K562 (cell line): ENCODE results near the gene CCDC85C. TPM values are rescaled to one million over a fixed set of nuclear protein-coding genes. Genes with fewer than 3 reads are reported as not detected.

ENCODE experiments used
- ATAC-seq: fragments of 200-7000 bp; cut with Tn5 transposase; 3 replicates; pipeline ENCODE4 v1.9.1; 2020; ENCODE audit warnings: moderate library complexity
- BruUV-seq: library from RNA; stranded (reverse); fragments of 400-500 nt; replicated peaks from 2 replicates; lab custom pipeline; 2021; lab: Mats Ljungman, UMichigan
- CTCF ChIA-PET: fragments of 300-600 bp; formaldehyde crosslinking; extraction: SDS; loops from one replicate; lab custom pipeline; 2021; ENCODE audit warnings: low intra/inter-chr PET ratio; lab: Yijun Ruan, JAX
- POLR2A ChIA-PET: fragments of 300-600, 350-650 bp; sonication (Branson Sonifier 250); formaldehyde crosslinking; extraction: SDS; loops from one replicate; lab custom pipeline; 2021; ENCODE audit warnings: antibody characterized with exemption, inconsistent platforms; lab: Yijun Ruan, JAX
- DNase-seq, 4 experiments: peaks; one replicate each; pipeline versions ENCODE4 v3.0.0 to v3.0.0-alpha.2; 2011 to 2018; ENCODE audit warnings: low spot score in 3 of 4, mixed read lengths in 3 of 4; ENCODE audit errors: extremely low read depth in 1 of 4
- FAIRE-seq: peaks from 2 replicates; lab custom pipeline; 2011; peaks lifted over from hg19 to GRCh38; lab: Jason Lieb, UNC
- H2AFZ ChIP-seq: 2 replicates; pipeline ENCODE4 v1.6.0; 2011; ENCODE audit warnings: low read depth, low read length, control low read depth, inconsistent platforms
- H3K27ac ChIP-seq: fragments of 200-600 bp; 3 replicates; pipeline ENCODE4 v1.8.0; 2011; ENCODE audit warnings: low read depth, mild to moderate bottlenecking, control low read depth, inconsistent platforms, low read length, moderate library complexity, mixed read lengths; ENCODE audit errors: extremely low read depth
- H3K27me3 ChIP-seq, 2 experiments: fragments of 300-600 bp in 1 of 2; 2 replicates in 1 of 2; 3 replicates in 1 of 2; pipeline versions ENCODE4 v1.6.0 to v1.8.0; 2011; ENCODE audit warnings: inconsistent platforms in 2 of 2, low read length in 2 of 2, mild to moderate bottlenecking in 1 of 2, mixed read lengths in 1 of 2, moderate library complexity in 1 of 2; ENCODE audit not compliant: control insufficient read depth in 2 of 2, insufficient read depth in 2 of 2
- H3K36me3 ChIP-seq: fragments of 300-600 bp; 3 replicates; pipeline ENCODE4 v1.8.0; 2011; ENCODE audit warnings: mild to moderate bottlenecking, low read length, inconsistent platforms; ENCODE audit not compliant: control insufficient read depth, insufficient read depth
- H3K4me1 ChIP-seq, 2 experiments: fragments of 200-600 bp in 1 of 2; replicated peaks in 1 of 2; 2 replicates in 1 of 2; 3 replicates in 1 of 2; pipeline versions ENCODE4 v1.5.1 to v1.8.0; 2011; ENCODE audit warnings: inconsistent platforms in 2 of 2, low read length in 2 of 2, mild to moderate bottlenecking in 1 of 2, mixed read lengths in 1 of 2, moderate library complexity in 1 of 2; ENCODE audit not compliant: control insufficient read depth in 2 of 2, insufficient read depth in 2 of 2
- H3K4me2 ChIP-seq: 2 replicates; pipeline ENCODE4 v1.6.1; 2011; ENCODE audit warnings: low read length, control low read depth, inconsistent platforms, mixed read lengths; ENCODE audit not compliant: insufficient read depth
- H3K4me3 ChIP-seq: fragments of 200-600 bp; sonication (generic), shearing (Covaris generic); 2 replicates; pipeline ENCODE4 v1.5.1; 2016; ENCODE audit warnings: control low read depth, inconsistent platforms
- H3K79me2 ChIP-seq: fragments of 200-600 bp; 3 replicates; pipeline ENCODE4 v1.8.0; 2011; ENCODE audit warnings: low read length, inconsistent platforms; ENCODE audit not compliant: control insufficient read depth, insufficient read depth
- H3K9ac ChIP-seq, 2 experiments: 2 replicates each; pipeline versions ENCODE4 v1.6.0 to v1.6.1; 2011; ENCODE audit warnings: low read depth in 2 of 2, low read length in 2 of 2, control low read depth in 1 of 2, inconsistent platforms in 1 of 2, mild to moderate bottlenecking in 1 of 2, mixed read lengths in 1 of 2; ENCODE audit not compliant: insufficient read depth in 1 of 2
- H3K9me1 ChIP-seq: one replicate; pipeline ENCODE4 v1.6.0; 2011; ENCODE audit warnings: inconsistent platforms, mild to moderate bottlenecking, low read length, moderate library complexity; ENCODE audit not compliant: control insufficient read depth, insufficient read depth
- H3K9me3 ChIP-seq: replicated peaks from 2 replicates; pipeline ENCODE4 v1.5.1; 2011; ENCODE audit warnings: low read depth, low read length, inconsistent platforms; ENCODE audit not compliant: control insufficient read depth, insufficient read depth
- H4K20me1 ChIP-seq: replicated peaks from 2 replicates; pipeline ENCODE4 v1.6.1; 2011; ENCODE audit warnings: low read length, inconsistent platforms, mixed read lengths; ENCODE audit not compliant: control insufficient read depth, insufficient read depth
- ARID1B ChIP-seq: fragments of 450-650 bp; IDR thresholded peaks from 2 replicates; pipeline ENCODE4 v1.6.1; 2016; ENCODE audit warnings: antibody characterized with exemption, mild to moderate bottlenecking, inconsistent platforms
- BACH1 ChIP-seq: fragments of 200-800 bp; sonication (Bioruptor generic); IDR thresholded peaks from 2 replicates; pipeline ENCODE4 v1.6.1; 2016; ENCODE audit warnings: missing genetic modification characterization, missing compliant biosample characterization
- CHD4 ChIP-seq: fragments of 200-600 bp; sonication (generic); IDR thresholded peaks from 3 replicates; pipeline ENCODE4 v1.6.1; 2012; ENCODE audit warnings: low read depth, mild to moderate bottlenecking, mixed read lengths, low read length, inconsistent platforms; ENCODE audit not compliant: insufficient read depth, insufficient replicate concordance, poor library complexity, severe bottlenecking
- ESRRB ChIP-seq: fragments of 250-450 bp; sonication (Bioruptor Pico); IDR thresholded peaks from 2 replicates; pipeline ENCODE4 v1.5.0; 2020; ENCODE audit warnings: mild to moderate bottlenecking, moderate library complexity, borderline replicate concordance
- JUNB ChIP-seq: fragments of 450-650 bp; formaldehyde crosslinking; conservative IDR thresholded peaks from 2 replicates; pipeline ENCODE4 v1.4.0; 2020; ENCODE audit warnings: mild to moderate bottlenecking
- PPARD ChIP-seq: fragments of 250-450 bp; sonication (Bioruptor Pico); IDR thresholded peaks from 2 replicates; pipeline ENCODE4 v1.8.0; 2022; ENCODE audit warnings: inconsistent platforms, mild to moderate bottlenecking, moderate library complexity
- RUNX1 ChIP-seq: sonication (generic); IDR thresholded peaks from 2 replicates; pipeline ENCODE4 v1.6.1; 2016; ENCODE audit warnings: antibody characterized with exemption, low read depth
- SMARCE1 ChIP-seq: fragments of 450-650 bp; IDR thresholded peaks from 2 replicates; pipeline ENCODE4 v1.7.1; 2016; ENCODE audit warnings: mild to moderate bottlenecking
- ZNF175 ChIP-seq: fragments of 200-800 bp; sonication (Bioruptor generic); IDR thresholded peaks from 2 replicates; pipeline ENCODE4 v1.6.1; 2016; ENCODE audit warnings: low read depth, mild to moderate bottlenecking, missing genetic modification characterization, missing compliant biosample characterization
- WGBS: fragments of 100-300 bp; shearing (Covaris generic); methylation state at CpG from one replicate; pipeline ENCODE4 v1.1.6; 2016; ENCODE audit warnings: low coverage, mixed read lengths; ENCODE audit not compliant: insufficient coverage; ENCODE audit errors: missing lambda C conversion rate; 5-methylcytosine and 5-hydroxymethylcytosine counted together
- in situ Hi-C: fragments of 300-500 bp; cut with MboI; formaldehyde crosslinking; loops from 4 replicates; pipeline ENCODE4 v1.15.0; 2018; ENCODE audit warnings: inconsistent platforms, mixed read lengths
- intact Hi-C: fragments of 100-400 bp; cut with micrococcal nuclease; formaldehyde crosslinking; loops from 2 replicates; pipeline ENCODE4 v1.14.2; 2022
- polyA plus RNA-seq, 8 experiments: library from polyadenylated mRNA; depleted of rRNA in 4 of 8; stranded (reverse) in 5 of 8; unstranded in 3 of 8; fragments of >200 nt; fragmentation: Nextera tagmentation in 2 of 8; fragmentation: Illumina TruSeq in 1 of 8; extraction: Ambion mirVana in 2 of 8; extraction: Trizol in 1 of 8; gene quantifications; 2 replicates each; pipeline versions ENCODE4 v1.2.1 to v1.2.3, GENCODE V29; 2011 to 2014; ENCODE audit warnings: inconsistent platforms in 1 of 8, missing spikeins in 1 of 8
- total RNA-seq, 7 experiments: library from RNA; depleted of rRNA in 6 of 7; stranded (reverse); fragments of >200 nt in 6 of 7; fragmentation: Illumina TruSeq in 2 of 7; extraction: Trizol in 2 of 7; gene quantifications; 2 replicates each; pipeline versions ENCODE4 v1.2.1 to v1.2.3, GENCODE V29; 2011 to 2021; ENCODE audit warnings: low replicate concordance in 1 of 7
- TF ChIP-seq, protein P1 (sequence below): conservative IDR thresholded peaks from 2 replicates; pipeline ENCODE4 v1.6.1; 2011; ENCODE audit warnings: low read depth, mild to moderate bottlenecking, low read length; ENCODE audit not compliant: control insufficient read depth
- TF ChIP-seq, protein P2 (sequence below): fragments of 450-650 bp; conservative IDR thresholded peaks from 2 replicates; pipeline ENCODE4 v1.6.1; 2016; ENCODE audit warnings: missing genetic modification characterization, low read depth, mild to moderate bottlenecking, missing compliant biosample characterization, moderate library complexity
- TF ChIP-seq, protein P3 (sequence below): sonication (generic); formaldehyde crosslinking; IDR thresholded peaks from 2 replicates; pipeline ENCODE4 v1.8.0; 2023; ENCODE audit warnings: mild to moderate bottlenecking, missing genetic modification reagents
- TF ChIP-seq, protein P4 (sequence below): sonication (generic); formaldehyde crosslinking; IDR thresholded peaks from 2 replicates; pipeline ENCODE4 v1.8.0; 2022; ENCODE audit warnings: mild to moderate bottlenecking, missing genetic modification reagents

The CCDC85C gene
- total and polyA plus RNA-seq, 9 of the 15 experiments (the other 6 are each of a cell fraction or from before 2014, with no cell fraction given), result 0.18 to 22.0 (median 6.3) TPM

DNA sequence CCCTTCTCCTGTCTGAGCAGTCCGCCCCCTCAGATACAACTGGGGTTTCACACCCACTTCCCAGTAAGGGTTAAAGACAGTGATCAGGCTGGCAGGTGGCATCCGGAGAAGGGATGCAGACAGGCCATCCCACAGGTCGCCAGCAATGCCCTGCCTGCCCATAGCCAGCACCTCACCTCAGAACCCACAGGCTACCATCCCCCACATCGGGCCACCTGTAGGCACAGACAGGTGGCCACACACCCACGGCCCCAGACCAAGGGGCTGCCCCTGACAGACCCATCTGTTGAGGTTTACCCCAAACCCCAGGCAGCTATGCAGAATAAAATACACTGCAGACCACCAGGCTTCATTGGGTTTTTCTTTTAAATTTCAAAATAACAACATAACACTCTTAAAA, 65.3 kb downstream of the CCDC85C start (continued):
- TF ChIP-seq, protein P1, sequence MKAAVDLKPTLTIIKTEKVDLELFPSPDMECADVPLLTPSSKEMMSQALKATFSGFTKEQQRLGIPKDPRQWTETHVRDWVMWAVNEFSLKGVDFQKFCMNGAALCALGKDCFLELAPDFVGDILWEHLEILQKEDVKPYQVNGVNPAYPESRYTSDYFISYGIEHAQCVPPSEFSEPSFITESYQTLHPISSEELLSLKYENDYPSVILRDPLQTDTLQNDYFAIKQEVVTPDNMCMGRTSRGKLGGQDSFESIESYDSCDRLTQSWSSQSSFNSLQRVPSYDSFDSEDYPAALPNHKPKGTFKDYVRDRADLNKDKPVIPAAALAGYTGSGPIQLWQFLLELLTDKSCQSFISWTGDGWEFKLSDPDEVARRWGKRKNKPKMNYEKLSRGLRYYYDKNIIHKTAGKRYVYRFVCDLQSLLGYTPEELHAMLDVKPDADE, result no peak
- no peak for TF ChIP-seq ARID1B
- TF ChIP-seq ESRRB (CRISPR knock-in tag), result no peak
- no peak for TF ChIP-seq SMARCE1
- TF ChIP-seq, protein P2, sequence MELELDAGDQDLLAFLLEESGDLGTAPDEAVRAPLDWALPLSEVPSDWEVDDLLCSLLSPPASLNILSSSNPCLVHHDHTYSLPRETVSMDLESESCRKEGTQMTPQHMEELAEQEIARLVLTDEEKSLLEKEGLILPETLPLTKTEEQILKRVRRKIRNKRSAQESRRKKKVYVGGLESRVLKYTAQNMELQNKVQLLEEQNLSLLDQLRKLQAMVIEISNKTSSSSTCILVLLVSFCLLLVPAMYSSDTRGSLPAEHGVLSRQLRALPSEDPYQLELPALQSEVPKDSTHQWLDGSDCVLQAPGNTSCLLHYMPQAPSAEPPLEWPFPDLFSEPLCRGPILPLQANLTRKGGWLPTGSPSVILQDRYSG (tag), result no peak
- no peak for TF ChIP-seq ZNF175 (CRISPR knock-in tag)
- no peak for TF ChIP-seq JUNB (CRISPR knock-in tag)
- no peak for TF ChIP-seq CHD4

GRCh38 chr14:99538275-99538674, 65.7 kb downstream of the CCDC85C start:
- Histone ChIP-seq H3K27ac (no peak overlapping the region), H3K9me3 (no peaks in the 10 kb centered on the region), H3K4me1 (peaks cover 0 to 34% of the 10 kb centered on the region in 2 experiments; a peak in 2 of 5 replicates), H3K36me3 (no peaks in the 10 kb centered on the region), H2AFZ (no peak overlapping the region), H3K9ac (no peak overlapping the region; a peak in 1 of 4 replicates), H3K9me1 (peaks cover 3% of the 10 kb centered on the region), H3K4me2 (no peak overlapping the region), H4K20me1 (peaks cover 23% of the 10 kb centered on the region), H3K79me2 (no peaks in the 10 kb centered on the region), H3K27me3 (no peaks in the 10 kb centered on the region), H3K4me3 (no peak overlapping the region)
- FAIRE-seq (no peak), ATAC-seq (peak; percentile 27; the same call in 1 of the 3 replicates), DNase-seq (no peak)
- no TSS peak for BruUV-seq
- CTCF ChIA-PET, result no interaction called here
- intact Hi-C loops, result no loop called here
- POLR2A ChIA-PET, result no interaction called here
- 37% methylated on average over 3 of the region's 9 CpGs for WGBS
- in situ Hi-C loops, result no loop called here
- TF ChIP-seq, protein P3, sequence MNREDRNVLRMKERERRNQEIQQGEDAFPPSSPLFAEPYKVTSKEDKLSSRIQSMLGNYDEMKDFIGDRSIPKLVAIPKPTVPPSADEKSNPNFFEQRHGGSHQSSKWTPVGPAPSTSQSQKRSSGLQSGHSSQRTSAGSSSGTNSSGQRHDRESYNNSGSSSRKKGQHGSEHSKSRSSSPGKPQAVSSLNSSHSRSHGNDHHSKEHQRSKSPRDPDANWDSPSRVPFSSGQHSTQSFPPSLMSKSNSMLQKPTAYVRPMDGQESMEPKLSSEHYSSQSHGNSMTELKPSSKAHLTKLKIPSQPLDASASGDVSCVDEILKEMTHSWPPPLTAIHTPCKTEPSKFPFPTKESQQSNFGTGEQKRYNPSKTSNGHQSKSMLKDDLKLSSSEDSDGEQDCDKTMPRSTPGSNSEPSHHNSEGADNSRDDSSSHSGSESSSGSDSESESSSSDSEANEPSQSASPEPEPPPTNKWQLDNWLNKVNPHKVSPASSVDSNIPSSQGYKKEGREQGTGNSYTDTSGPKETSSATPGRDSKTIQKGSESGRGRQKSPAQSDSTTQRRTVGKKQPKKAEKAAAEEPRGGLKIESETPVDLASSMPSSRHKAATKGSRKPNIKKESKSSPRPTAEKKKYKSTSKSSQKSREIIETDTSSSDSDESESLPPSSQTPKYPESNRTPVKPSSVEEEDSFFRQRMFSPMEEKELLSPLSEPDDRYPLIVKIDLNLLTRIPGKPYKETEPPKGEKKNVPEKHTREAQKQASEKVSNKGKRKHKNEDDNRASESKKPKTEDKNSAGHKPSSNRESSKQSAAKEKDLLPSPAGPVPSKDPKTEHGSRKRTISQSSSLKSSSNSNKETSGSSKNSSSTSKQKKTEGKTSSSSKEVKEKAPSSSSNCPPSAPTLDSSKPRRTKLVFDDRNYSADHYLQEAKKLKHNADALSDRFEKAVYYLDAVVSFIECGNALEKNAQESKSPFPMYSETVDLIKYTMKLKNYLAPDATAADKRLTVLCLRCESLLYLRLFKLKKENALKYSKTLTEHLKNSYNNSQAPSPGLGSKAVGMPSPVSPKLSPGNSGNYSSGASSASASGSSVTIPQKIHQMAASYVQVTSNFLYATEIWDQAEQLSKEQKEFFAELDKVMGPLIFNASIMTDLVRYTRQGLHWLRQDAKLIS (CRISPR knock-in tag), result no peak
- TF ChIP-seq PPARD (CRISPR knock-in tag), result no peak
- TF ChIP-seq BACH1 (tag), result no peak
- TF ChIP-seq, protein P4, sequence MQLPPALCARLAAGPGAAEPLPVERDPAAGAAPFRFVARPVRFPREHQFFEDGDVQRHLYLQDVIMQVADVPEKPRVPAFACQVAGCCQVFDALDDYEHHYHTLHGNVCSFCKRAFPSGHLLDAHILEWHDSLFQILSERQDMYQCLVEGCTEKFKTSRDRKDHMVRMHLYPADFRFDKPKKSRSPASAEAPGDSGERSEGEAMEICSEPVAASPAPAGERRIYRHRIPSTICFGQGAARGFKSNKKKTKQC (CRISPR knock-in tag), result no peak
- TF ChIP-seq RUNX1, result no peak
